DND-41 (cell line): Measurements from ENCODE around the gene FGF18.

Experiments used
- ATAC-seq: fragments of 200-7000 bp; cut with Tn5 transposase; 3 replicates; pipeline ENCODE4 v1.9.1; 2021; ENCODE audit warnings: low read depth; ENCODE audit not compliant: insufficient read depth
- DNase-seq: peaks from one replicate; pipeline ENCODE4 v3.0.0-alpha.2; 2020
- H2AFZ ChIP-seq: 2 replicates; pipeline ENCODE4 v1.6.0; 2012; ENCODE audit warnings: low read depth, low read length
- H3K27ac ChIP-seq: 2 replicates; pipeline ENCODE4 v1.5.1; 2012; ENCODE audit warnings: low read length, inconsistent platforms
- H3K27me3 ChIP-seq: fragments of 200-600 bp; sonication (generic); 2 replicates; pipeline ENCODE4 v1.6.0; 2012; ENCODE audit warnings: low read length, mild to moderate bottlenecking, inconsistent platforms; ENCODE audit not compliant: insufficient read depth, poor library complexity
- H3K36me3 ChIP-seq: 2 replicates; pipeline ENCODE4 v1.5.1; 2012; ENCODE audit warnings: low read length, inconsistent platforms; ENCODE audit not compliant: insufficient read depth
- H3K4me1 ChIP-seq: 2 replicates; pipeline ENCODE4 v1.5.1; 2012; ENCODE audit warnings: mild to moderate bottlenecking, low read length; ENCODE audit not compliant: insufficient read depth
- H3K4me2 ChIP-seq: 2 replicates; pipeline ENCODE4 v1.6.0; 2012; ENCODE audit warnings: mild to moderate bottlenecking, moderate library complexity, low read length, inconsistent platforms; ENCODE audit not compliant: insufficient read depth
- H3K4me3 ChIP-seq, 2 experiments: fragments of 200-600 bp in 1 of 2; shearing (Covaris generic) in 1 of 2; 2 replicates each; pipeline ENCODE4 v1.5.1; 2012 to 2016; ENCODE audit warnings: inconsistent platforms in 2 of 2, low read length in 2 of 2, mild to moderate bottlenecking in 2 of 2, low read depth in 1 of 2, moderate library complexity in 1 of 2
- H3K79me2 ChIP-seq: 2 replicates; pipeline ENCODE4 v1.6.0; 2012; ENCODE audit warnings: low read length, inconsistent platforms; ENCODE audit not compliant: insufficient read depth
- H3K9ac ChIP-seq: 2 replicates; pipeline ENCODE4 v1.6.0; 2012; ENCODE audit warnings: low read depth, mild to moderate bottlenecking, inconsistent platforms, low read length, moderate library complexity
- H3K9me3 ChIP-seq: 2 replicates; pipeline ENCODE4 v1.5.1; 2012; ENCODE audit warnings: low read length, moderate library complexity, mild to moderate bottlenecking, inconsistent platforms; ENCODE audit not compliant: insufficient read depth, severe bottlenecking
- H4K20me1 ChIP-seq: 2 replicates; pipeline ENCODE4 v1.6.0; 2012; ENCODE audit warnings: low read length; ENCODE audit not compliant: insufficient read depth
- CTCF ChIP-seq: IDR thresholded peaks from 2 replicates; pipeline ENCODE4 v1.5.1; 2012; ENCODE audit warnings: borderline replicate concordance, low read length, moderate library complexity, mild to moderate bottlenecking; ENCODE audit not compliant: poor library complexity, severe bottlenecking; ENCODE audit errors: extremely low read depth
- EZH2 ChIP-seq: IDR thresholded peaks from 3 replicates; pipeline ENCODE4 v1.6.1; 2012; ENCODE audit warnings: borderline replicate concordance, low read depth, mild to moderate bottlenecking, moderate library complexity, low read length, inconsistent platforms; ENCODE audit not compliant: severe bottlenecking

FGF18 gene

DNA sequence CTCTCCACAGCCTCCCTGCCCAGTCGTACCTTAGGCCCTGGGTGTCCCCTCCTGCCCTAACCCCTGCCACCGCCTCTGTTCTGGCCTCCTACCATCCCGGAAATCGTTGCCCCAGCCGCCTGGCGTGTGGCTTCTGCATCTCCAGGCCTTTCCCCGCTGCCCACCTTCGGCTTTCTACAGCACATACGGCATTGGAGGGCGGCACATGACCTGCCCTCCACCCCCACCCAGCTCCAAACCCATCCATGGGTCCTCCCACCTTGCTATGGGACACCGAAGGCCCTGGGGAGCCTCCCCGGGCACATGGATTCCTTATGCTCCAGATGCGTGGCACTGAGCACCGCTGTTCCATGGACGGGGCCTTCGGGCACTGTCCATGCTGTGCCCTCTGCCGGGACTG lies 32.0 kb downstream of the FGF18 start:
- Histone ChIP-seq H3K4me2 (no peak overlapping the region), H4K20me1 (no peaks in the 10 kb centered on the region; the same call in 1 of the 2 replicates), H3K36me3 (no peaks in the 10 kb centered on the region), H3K27ac (no peak overlapping the region), H3K79me2 (no peaks in the 10 kb centered on the region), H3K9ac (no peak overlapping the region), H3K4me3 (no peak overlapping the region), H3K27me3 (no peaks in the 10 kb centered on the region), H2AFZ (no peak overlapping the region), H3K9me3 (no peaks in the 10 kb centered on the region), H3K4me1 (no peaks in the 10 kb centered on the region)
- TF ChIP-seq CTCF (no peak), EZH2 (no peak)
- ATAC-seq (no peak), DNase-seq (no peak)

DNA sequence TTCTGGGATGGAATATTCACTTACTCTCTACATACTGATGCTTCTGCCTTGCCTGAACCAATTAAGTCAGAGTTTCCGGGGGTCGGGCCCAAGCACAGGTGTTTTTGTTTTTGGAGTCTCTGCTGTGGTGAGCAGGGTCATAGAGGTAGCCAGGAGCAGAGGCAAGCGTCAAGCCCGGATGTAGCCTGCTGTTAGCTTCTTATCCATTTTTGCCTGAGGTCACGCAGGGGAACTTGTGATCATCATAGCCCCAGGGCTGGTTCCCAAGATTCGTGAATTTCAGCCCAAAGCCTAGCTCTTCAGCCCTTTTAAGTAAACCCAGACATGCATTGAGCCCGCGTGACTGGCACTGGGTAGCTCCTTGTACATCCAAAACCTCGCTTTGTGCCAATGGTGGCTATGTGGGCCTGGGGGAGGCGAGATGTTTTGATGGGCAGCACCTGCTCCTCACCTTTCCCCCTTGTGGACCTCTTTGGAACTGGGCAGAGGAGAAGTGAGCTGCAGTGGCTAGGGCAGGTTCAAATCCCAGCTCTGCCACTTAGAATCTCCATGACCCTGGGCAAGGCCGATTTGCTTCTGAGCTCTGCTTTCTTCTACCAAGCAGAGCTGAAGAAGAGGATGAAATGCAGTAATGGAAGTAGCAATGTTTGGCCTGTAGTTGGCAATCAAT lies 33.7 kb downstream of the FGF18 start:
- DNase-seq (no peak), ATAC-seq (no peak)
- Histone ChIP-seq H3K27me3 (no peaks in the 10 kb centered on the region), H3K4me3 (no peak overlapping the region), H2AFZ (no peak overlapping the region), H3K27ac (no peak overlapping the region), H4K20me1 (no peaks in the 10 kb centered on the region; the same call in 1 of the 2 replicates), H3K9me3 (no peaks in the 10 kb centered on the region), H3K9ac (no peak overlapping the region), H3K4me2 (no peak overlapping the region), H3K36me3 (no peaks in the 10 kb centered on the region), H3K79me2 (no peaks in the 10 kb centered on the region), H3K4me1 (no peaks in the 10 kb centered on the region)
- TF ChIP-seq CTCF, result peak; percentile 13
- TF ChIP-seq EZH2, result no peak

GRCh38 chr5:171453988-171454387 lies 34.5 kb downstream of the FGF18 start:
- H3K27ac ChIP-seq, result no peak overlapping the region
- ATAC-seq (no peak), DNase-seq (no peak)
- no peak overlapping the region for H3K4me2 ChIP-seq
- H3K9me3 ChIP-seq, result no peaks in the 10 kb centered on the region
- H4K20me1 ChIP-seq, result no peaks in the 10 kb centered on the region; the same call in 1 of the 2 replicates
- no peaks in the 10 kb centered on the region for H3K4me1 ChIP-seq
- no peak overlapping the region for H3K9ac ChIP-seq
- no peaks in the 10 kb centered on the region for H3K79me2 ChIP-seq
- H3K4me3 ChIP-seq, result no peak overlapping the region
- H3K36me3 ChIP-seq, result no peaks in the 10 kb centered on the region
- TF ChIP-seq EZH2 (no peak), CTCF (no peak)
- H3K27me3 ChIP-seq, result no peaks in the 10 kb centered on the region
- H2AFZ ChIP-seq, result no peak overlapping the region
